MM.1S (cell line): Measurements from ENCODE around the gene RIPPLY3.

Experiments
- CTCF ChIP-seq: fragments of 300-600 bp; sonication (generic); IDR thresholded peaks from 2 replicates; pipeline ENCODE4 v1.5.1; 2016; ENCODE audit warnings: antibody characterized with exemption, low read length, mixed read lengths
- EZH2 ChIP-seq: fragments of 300-600 bp; sonication (generic); optimal IDR thresholded peaks from 2 replicates; pipeline ENCODE3; 2017; ENCODE audit warnings: low read depth, mild to moderate bottlenecking, antibody characterized with exemption, low read length, mixed read lengths
- EZH2phosphoT487 ChIP-seq: fragments of 300-600 bp; sonication (generic); IDR thresholded peaks from 2 replicates; pipeline ENCODE4 v1.6.1; 2018; ENCODE audit warnings: antibody characterized with exemption, low read length

DNA sequence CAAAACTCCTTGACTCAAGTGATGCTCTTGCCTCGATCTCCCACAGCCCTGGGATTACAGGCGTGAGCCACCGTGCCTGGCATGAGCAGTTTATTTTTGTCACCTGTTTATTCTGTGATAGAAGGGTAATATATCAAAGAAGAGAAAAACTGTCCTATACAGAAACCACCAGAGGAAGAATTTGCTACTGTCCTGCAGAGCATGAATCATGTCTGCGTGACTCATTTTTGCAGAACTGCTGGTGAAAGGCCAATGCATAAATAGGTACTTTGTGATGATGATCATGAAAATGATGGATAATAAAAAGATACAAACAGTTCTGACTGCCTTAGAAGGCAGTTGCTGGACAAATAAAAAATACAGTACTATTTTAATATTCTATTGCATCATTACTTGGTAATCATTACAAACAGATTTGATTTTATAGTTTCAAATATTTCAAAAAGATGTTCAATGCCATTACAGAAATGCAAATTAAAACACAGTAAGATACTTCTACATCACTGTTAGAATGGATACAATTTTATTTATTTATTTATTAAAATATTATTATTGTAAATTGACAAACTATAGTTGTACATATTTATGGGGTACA is 26.5 kb downstream of the RIPPLY3 start:
- no peak for TF ChIP-seq CTCF
- no peak for TF ChIP-seq EZH2
- TF ChIP-seq EZH2phosphoT487: no peak
